ENCODE results near the gene ATP4B. TPM values are rescaled to one million over a fixed set of nuclear protein-coding genes. Genes with fewer than 3 reads are reported as not detected.

The ATP4B gene
- total RNA-seq, 1 donor from 2014 or later, result not detected

GRCh38 chr13:113617961-113618360 lies 40.0 kb downstream of the ATP4B start:
- DNase-seq (ENCODE audit: low read depth), result no peak
- TF ChIP-seq CTCF (conservative IDR thresholded peaks at IDR 0.05; ENCODE audit: low read depth, low read length), result no peak
- H3K4me3 ChIP-seq (ENCODE audit: low read depth, low read length), result no peak overlapping the region

GRCh38 chr13:113616991-113617749 lies 40.8 kb downstream of the ATP4B start:
- no peak overlapping the region for H3K4me3 ChIP-seq (ENCODE audit: low read depth, low read length)
- no peak for TF ChIP-seq CTCF (conservative IDR thresholded peaks at IDR 0.05; ENCODE audit: low read depth, low read length)
- DNase-seq (ENCODE audit: low read depth), result no peak

GRCh38 chr13:113616281-113616906 lies 41.6 kb downstream of the ATP4B start:
- no peak for TF ChIP-seq CTCF (conservative IDR thresholded peaks at IDR 0.05; ENCODE audit: low read depth, low read length)
- no peak for DNase-seq (ENCODE audit: low read depth)
- no peak overlapping the region for H3K4me3 ChIP-seq (ENCODE audit: low read depth, low read length)

GRCh38 chr13:113613789-113614379 lies 44.1 kb downstream of the ATP4B start:
- H3K4me3 ChIP-seq (ENCODE audit: low read depth, low read length), result no peak overlapping the region
- DNase-seq (ENCODE audit: low read depth), result no peak
- no peak for TF ChIP-seq CTCF (conservative IDR thresholded peaks at IDR 0.05; ENCODE audit: low read depth, low read length)

GRCh38 chr13:113612607-113613006 lies 45.4 kb downstream of the ATP4B start:
- DNase-seq (ENCODE audit: low read depth), result no peak
- TF ChIP-seq CTCF (conservative IDR thresholded peaks at IDR 0.05; ENCODE audit: low read depth, low read length), result no peak
- no peak overlapping the region for H3K4me3 ChIP-seq (ENCODE audit: low read depth, low read length)

- H3K4me3 ChIP-seq (ENCODE audit: low read depth, low read length), result no peak overlapping the region
- no peak for DNase-seq (ENCODE audit: low read depth)
- TF ChIP-seq CTCF (conservative IDR thresholded peaks at IDR 0.05; ENCODE audit: low read depth, low read length), result no peak
Observed at GRCh38 chr13:113611996-113612395, 46.0 kb downstream of the ATP4B start.

All from epithelial cell of proximal tubule (primary cell).